Activated CD4-positive, alpha-beta T cell treated with anti-CD3 and anti-CD28 coated beads for 1 hour (primary cell): ENCODE data around the gene XPR1.
"Not testable (repeated sequence)": the region's sequence is repeated elsewhere in the genome, so short reads cannot be mapped to it uniquely, and the experiment has no call there.

Experiments
- DNase-seq: peaks from one replicate; pipeline ENCODE4 v3.0.0-alpha.2; 2020

The XPR1 gene

GRCh38 chr1:180842491-180843275 is 210.9 kb downstream of the XPR1 start:
- DNase-seq: no peak

GRCh38 chr1:180845352-180845751 is 213.5 kb downstream of the XPR1 start:
- no peak for DNase-seq

GRCh38 chr1:180848191-180848590 is 216.4 kb downstream of the XPR1 start:
- no peak for DNase-seq

- DNase-seq: no peak
These were observed 217.4 kb downstream of the XPR1 start for GRCh38 chr1:180849031-180849775.

GRCh38 chr1:180851995-180852887 is 220.4 kb downstream of the XPR1 start:
- no peak for DNase-seq

GRCh38 chr1:180854001-180854400 is 222.2 kb downstream of the XPR1 start:
- no peak for DNase-seq

- no peak for DNase-seq
These were observed 222.6 kb downstream of the XPR1 start for GRCh38 chr1:180854456-180854855.

GRCh38 chr1:180857947-180858725 is 226.3 kb downstream of the XPR1 start:
- not testable (repeated sequence) for DNase-seq

GRCh38 chr1:180859306-180859705 is 227.5 kb downstream of the XPR1 start:
- DNase-seq: no peak

- DNase-seq: no peak
These were observed 228.7 kb downstream of the XPR1 start for GRCh38 chr1:180860535-180860934.

- no peak for DNase-seq
These were observed 230.5 kb downstream of the XPR1 start for GRCh38 chr1:180862305-180862704.

GRCh38 chr1:180863158-180863775 is 231.4 kb downstream of the XPR1 start:
- no peak for DNase-seq

- DNase-seq: no peak
These were observed 250.1 kb downstream of the XPR1 start for GRCh38 chr1:180881806-180882509.

GRCh38 chr1:180884588-180885300 is 252.9 kb downstream of the XPR1 start:
- DNase-seq: no peak

- no peak for DNase-seq
These were observed 254.5 kb downstream of the XPR1 start for GRCh38 chr1:180886338-180886737.

GRCh38 chr1:180887841-180888240 is 256.0 kb downstream of the XPR1 start:
- DNase-seq: no peak

- no peak for DNase-seq
These were observed 257.0 kb downstream of the XPR1 start for GRCh38 chr1:180888870-180889269.

- DNase-seq: no peak
These were observed 257.5 kb downstream of the XPR1 start for GRCh38 chr1:180889325-180889724.

GRCh38 chr1:180892272-180892671 is 260.4 kb downstream of the XPR1 start:
- no peak for DNase-seq

- no peak for DNase-seq
These were observed 260.9 kb downstream of the XPR1 start for GRCh38 chr1:180892675-180893074.

- DNase-seq: no peak
These were observed 261.8 kb downstream of the XPR1 start for GRCh38 chr1:180893614-180894013.
